Measurements from ENCODE around the gene WDHD1. TPM values are rescaled to one million over a fixed set of nuclear protein-coding genes. Genes with fewer than 3 reads are reported as not detected.

Gene WDHD1
- total RNA-seq, 4 donors from 2014 or later = 1.3 to 3.4 (median 2.3) TPM

- H3K9me3 ChIP-seq = no peaks in the 10 kb centered on the region
- TF ChIP-seq POLR2AphosphoS5 (IDR thresholded peaks at IDR 0.05) = no peak
- TF ChIP-seq, protein P1, sequence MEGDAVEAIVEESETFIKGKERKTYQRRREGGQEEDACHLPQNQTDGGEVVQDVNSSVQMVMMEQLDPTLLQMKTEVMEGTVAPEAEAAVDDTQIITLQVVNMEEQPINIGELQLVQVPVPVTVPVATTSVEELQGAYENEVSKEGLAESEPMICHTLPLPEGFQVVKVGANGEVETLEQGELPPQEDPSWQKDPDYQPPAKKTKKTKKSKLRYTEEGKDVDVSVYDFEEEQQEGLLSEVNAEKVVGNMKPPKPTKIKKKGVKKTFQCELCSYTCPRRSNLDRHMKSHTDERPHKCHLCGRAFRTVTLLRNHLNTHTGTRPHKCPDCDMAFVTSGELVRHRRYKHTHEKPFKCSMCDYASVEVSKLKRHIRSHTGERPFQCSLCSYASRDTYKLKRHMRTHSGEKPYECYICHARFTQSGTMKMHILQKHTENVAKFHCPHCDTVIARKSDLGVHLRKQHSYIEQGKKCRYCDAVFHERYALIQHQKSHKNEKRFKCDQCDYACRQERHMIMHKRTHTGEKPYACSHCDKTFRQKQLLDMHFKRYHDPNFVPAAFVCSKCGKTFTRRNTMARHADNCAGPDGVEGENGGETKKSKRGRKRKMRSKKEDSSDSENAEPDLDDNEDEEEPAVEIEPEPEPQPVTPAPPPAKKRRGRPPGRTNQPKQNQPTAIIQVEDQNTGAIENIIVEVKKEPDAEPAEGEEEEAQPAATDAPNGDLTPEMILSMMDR (IDR thresholded peaks at IDR 0.05) = no peak
- no peak for TF ChIP-seq EP300 (IDR thresholded peaks at IDR 0.05)
- TF ChIP-seq POLR2A (IDR thresholded peaks at IDR 0.05) = no peak
- no peak overlapping the region for H3K4me3 ChIP-seq
- H3K27me3 ChIP-seq = no peaks in the 10 kb centered on the region
- no peak overlapping the region for H3K27ac ChIP-seq
- no peaks in the 10 kb centered on the region for H3K4me1 ChIP-seq
- H3K36me3 ChIP-seq = no peaks in the 10 kb centered on the region
- 49% methylated on average over 2 of the region's 2 CpGs for WGBS
- DNase-seq (ENCODE audit: low spot score in 2 of 2) = no peak
These were observed 91.8 kb downstream of the WDHD1 start for GRCh38 chr14:54935100-54935499.

DNA sequence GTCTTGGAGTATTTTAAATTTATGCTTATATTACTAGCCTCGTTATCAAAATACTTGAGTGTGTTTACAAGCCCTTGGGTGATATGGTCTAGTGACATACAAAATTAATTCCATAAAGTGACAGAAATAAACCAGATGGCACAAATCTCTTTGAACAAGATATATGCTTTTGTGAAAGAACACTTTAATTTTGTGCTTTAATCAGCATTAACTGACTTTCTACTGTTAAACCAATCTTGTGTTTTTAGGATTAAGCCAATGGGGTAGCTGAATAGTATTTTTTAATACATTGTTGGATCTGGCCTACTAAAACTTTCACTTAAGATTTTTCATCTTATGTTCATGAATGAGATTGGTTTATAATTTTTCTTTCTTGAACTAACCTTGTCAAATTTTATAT, 93.9 kb downstream of the WDHD1 start:
- 74% methylated on average over 1 of the region's 1 CpG for WGBS
- H3K4me3 ChIP-seq = no peak overlapping the region
- H3K27ac ChIP-seq = no peak overlapping the region
- DNase-seq (ENCODE audit: low spot score in 2 of 2) = no peak
- no peaks in the 10 kb centered on the region for H3K4me1 ChIP-seq
- H3K9me3 ChIP-seq = no peaks in the 10 kb centered on the region
- no peaks in the 10 kb centered on the region for H3K27me3 ChIP-seq
- no peaks in the 10 kb centered on the region for H3K36me3 ChIP-seq
- TF ChIP-seq EP300 (IDR thresholded peaks at IDR 0.05) = no peak
- no peak for TF ChIP-seq POLR2AphosphoS5 (IDR thresholded peaks at IDR 0.05)
- TF ChIP-seq, protein P1 (IDR thresholded peaks at IDR 0.05) = no peak
- TF ChIP-seq POLR2A (IDR thresholded peaks at IDR 0.05) = no peak

DNA sequence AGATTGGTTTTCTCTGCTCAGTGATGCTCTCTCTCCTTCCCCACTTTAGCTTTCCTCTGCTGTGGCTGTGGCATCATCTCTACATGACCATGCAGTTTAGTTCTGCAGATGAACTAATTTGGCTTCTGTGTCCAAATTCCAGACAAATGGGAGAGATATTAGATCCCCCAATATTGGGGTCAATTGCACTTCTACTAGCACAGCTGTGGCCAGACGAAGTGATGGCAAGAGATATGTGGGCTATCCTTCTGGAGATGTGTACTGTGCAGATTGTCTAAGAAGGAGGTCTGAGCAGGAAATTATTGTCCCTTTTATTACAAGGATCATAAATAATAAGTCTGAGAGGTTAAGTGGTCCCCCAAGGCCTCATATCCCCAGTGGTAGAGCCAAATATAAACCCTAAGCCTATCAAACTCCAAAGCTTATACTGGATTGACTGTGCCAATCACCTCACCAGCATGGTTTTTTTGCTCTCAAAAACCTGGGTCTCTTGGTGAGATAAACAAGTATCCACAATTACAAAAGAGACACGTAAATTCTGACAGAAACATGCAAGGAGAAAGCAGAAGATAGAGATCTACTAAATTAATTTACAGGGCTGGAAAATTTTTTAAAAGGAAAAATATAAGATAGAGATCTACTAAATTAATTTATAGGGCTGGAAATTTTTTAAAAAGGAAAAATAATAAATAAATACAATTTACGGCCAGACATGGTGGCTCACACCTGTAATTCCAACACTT, 95.1 kb downstream of the WDHD1 start:
- no peaks in the 10 kb centered on the region for H3K27me3 ChIP-seq
- no peak overlapping the region for H3K4me3 ChIP-seq
- WGBS = 98% methylated on average over 3 of the region's 3 CpGs
- H3K27ac ChIP-seq = no peak overlapping the region
- TF ChIP-seq EP300 (IDR thresholded peaks at IDR 0.05) (no peak), POLR2A (IDR thresholded peaks at IDR 0.05) (no peak), POLR2AphosphoS5 (IDR thresholded peaks at IDR 0.05) (no peak)
- TF ChIP-seq, protein P1 (IDR thresholded peaks at IDR 0.05) = no peak
- H3K36me3 ChIP-seq = no peaks in the 10 kb centered on the region
- H3K4me1 ChIP-seq = no peaks in the 10 kb centered on the region
- DNase-seq (ENCODE audit: low spot score in 2 of 2) = no peak
- H3K9me3 ChIP-seq = no peaks in the 10 kb centered on the region

DNA sequence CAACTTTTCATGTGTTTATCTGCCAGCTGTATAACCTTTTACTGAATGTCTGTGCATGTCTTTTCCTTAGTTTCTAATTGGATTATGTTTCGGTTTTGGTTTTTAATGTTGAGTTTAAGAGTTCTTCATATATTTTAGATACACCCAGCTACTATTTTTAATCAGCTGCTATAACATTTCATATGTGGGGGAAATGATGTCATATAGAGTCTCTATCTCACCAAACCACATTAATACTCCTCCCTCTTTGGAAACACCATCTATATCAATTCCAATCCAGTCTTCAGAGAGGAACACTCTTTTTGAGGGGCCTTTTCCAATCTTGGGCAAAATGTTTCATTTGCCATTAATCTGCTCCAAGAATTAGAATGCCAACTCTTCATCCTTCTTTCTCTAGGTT, 95.8 kb downstream of the WDHD1 start:
- Histone ChIP-seq H3K27ac (no peak overlapping the region), H3K4me1 (no peaks in the 10 kb centered on the region), H3K27me3 (no peaks in the 10 kb centered on the region), H3K36me3 (no peaks in the 10 kb centered on the region), H3K9me3 (no peaks in the 10 kb centered on the region), H3K4me3 (no peak overlapping the region)
- TF ChIP-seq, protein P1 (IDR thresholded peaks at IDR 0.05) = no peak
- no peak for TF ChIP-seq POLR2A (IDR thresholded peaks at IDR 0.05)
- no peak for TF ChIP-seq EP300 (IDR thresholded peaks at IDR 0.05)
- TF ChIP-seq POLR2AphosphoS5 (IDR thresholded peaks at IDR 0.05) = no peak
- 96% methylated on average over 1 of the region's 1 CpG for WGBS
- DNase-seq (ENCODE audit: low spot score in 2 of 2) = no peak

- Histone ChIP-seq H3K4me3 (no peak overlapping the region), H3K4me1 (no peaks in the 10 kb centered on the region), H3K27ac (no peak overlapping the region), H3K9me3 (no peaks in the 10 kb centered on the region), H3K27me3 (no peaks in the 10 kb centered on the region), H3K36me3 (no peaks in the 10 kb centered on the region)
- TF ChIP-seq POLR2A (IDR thresholded peaks at IDR 0.05) (no peak), EP300 (IDR thresholded peaks at IDR 0.05) (no peak), POLR2AphosphoS5 (IDR thresholded peaks at IDR 0.05) (no peak)
- TF ChIP-seq, protein P1 (IDR thresholded peaks at IDR 0.05) = no peak
- DNase-seq (ENCODE audit: low spot score in 2 of 2) = no peak
These were observed 97.3 kb downstream of the WDHD1 start for GRCh38 chr14:54929556-54929955.
